NCI-H2227 treated with DMSO at 0.1 percent for 48 hours (cell line): ENCODE measurements around the gene TMEM243.

Experiments
- DNase-seq: peaks from one replicate; lab custom pipeline; 2025; lab: John Stamatoyannopoulos, UW

The TMEM243 gene

GRCh38 chr7:87156709-87157108, 62.8 kb downstream of the TMEM243 start:
- no peak for DNase-seq

- no peak for DNase-seq
Measured at GRCh38 chr7:87155788-87156187, 63.7 kb downstream of the TMEM243 start.

GRCh38 chr7:87154569-87154968, 65.0 kb downstream of the TMEM243 start:
- DNase-seq: no peak

GRCh38 chr7:87154166-87154565, 65.4 kb downstream of the TMEM243 start:
- DNase-seq: no peak

GRCh38 chr7:87152897-87153641, 66.5 kb downstream of the TMEM243 start:
- peak; percentile 29 for DNase-seq

- peak; percentile 95 for DNase-seq
Measured at GRCh38 chr7:87152112-87152896, 67.2 kb downstream of the TMEM243 start, which contains the start of gene DMTF1. Gene DMTF1, plus strand, starts transcription at chr7:87152453. Its CDS starts 12,489 bp downstream, at chr7:87164942.

- DNase-seq: no peak
Measured at GRCh38 chr7:87151729-87152111, 67.8 kb downstream of the TMEM243 start.

GRCh38 chr7:87151002-87151728, 68.4 kb downstream of the TMEM243 start:
- DNase-seq: no peak

- peak; percentile 38 for DNase-seq
Measured at GRCh38 chr7:87148332-87148955, 71.1 kb downstream of the TMEM243 start.

GRCh38 chr7:87147500-87147899, 72.0 kb downstream of the TMEM243 start:
- no peak for DNase-seq

GRCh38 chr7:87146740-87147386, 72.7 kb downstream of the TMEM243 start:
- DNase-seq: no peak
